ENCODE measurements around the gene NHEJ1. TPM values are rescaled to one million over a fixed set of nuclear protein-coding genes. Genes with fewer than 3 reads are reported as not detected.

NHEJ1 gene
- total RNA-seq, 1 experiment from 2014 or later = 11.5 TPM

Small RNAs within 50 kb of the gene (microRNA-seq; reads per million reads assigned to microRNA genes)
- 0.66 reads per million for gene MIR3131

Other genes with a start within 250 kb of the NHEJ1 start
- not detected in 2 replicates for gene CDK5R2, start 201.1 kb downstream of the NHEJ1 start, total RNA-seq (2022)
- not detected in 2 replicates for gene FEV, start 175.6 kb downstream of the NHEJ1 start, total RNA-seq (2022)
- gene CRYBA2, start 167.4 kb downstream of the NHEJ1 start, total RNA-seq (2022) = not detected in 2 replicates
- not detected in 2 replicates for gene CFAP65, start 119.3 kb downstream of the NHEJ1 start, total RNA-seq (2022)
- not detected in 2 replicates for gene IHH, start 99.9 kb downstream of the NHEJ1 start, total RNA-seq (2022)
- gene SLC23A3, start 9.2 kb upstream of the NHEJ1 start, total RNA-seq (2022) = 1.7 and 2.6 TPM in 2 replicates
- 33.9 and 39.1 TPM in 2 replicates for gene CNPPD1, start 16.1 kb upstream of the NHEJ1 start, total RNA-seq (2022)
- 49.3 and 64.5 TPM in 2 replicates for gene RETREG2, start 17.5 kb upstream of the NHEJ1 start, total RNA-seq (2022)
- 61.0 and 73.1 TPM in 2 replicates for gene ZFAND2B, start 46.0 kb upstream of the NHEJ1 start, total RNA-seq (2022)
- 13.8 and 18.8 TPM in 2 replicates for gene ABCB6, start 58.1 kb upstream of the NHEJ1 start, total RNA-seq (2022)
- gene ATG9A, start 68.8 kb upstream of the NHEJ1 start, total RNA-seq (2022) = 52.1 and 60.8 TPM in 2 replicates
- 45.5 and 45.6 TPM in 2 replicates for gene ANKZF1, start 69.0 kb upstream of the NHEJ1 start, total RNA-seq (2022)
- gene GLB1L, start 84.6 kb upstream of the NHEJ1 start, total RNA-seq (2022) = 4.9 and 7.5 TPM in 2 replicates
- 33.4 and 42.7 TPM in 2 replicates for gene STK16, start 84.7 kb upstream of the NHEJ1 start, total RNA-seq (2022)
- gene TUBA4B, start 92.4 kb upstream of the NHEJ1 start, total RNA-seq (2022) = not detected in 2 replicates
- gene TUBA4A, start 93.1 kb upstream of the NHEJ1 start, total RNA-seq (2022) = 37.2 and 80.5 TPM in 2 replicates
- 58.2 and 59.8 TPM in 2 replicates for gene DNAJB2, start 118.6 kb upstream of the NHEJ1 start, total RNA-seq (2022)
- not detected in 2 replicates for gene PTPRN, start 148.6 kb upstream of the NHEJ1 start, total RNA-seq (2022)
- not detected in 2 replicates for gene RESP18, start 171.9 kb upstream of the NHEJ1 start, total RNA-seq (2022)
- 81.3 and 81.5 TPM in 2 replicates for gene DNPEP, start 227.1 kb upstream of the NHEJ1 start, total RNA-seq (2022)